SU-DHL-6 (cell line): ENCODE results near the gene STK39.

ENCODE experiments used
- H2AFZ ChIP-seq: fragments of 200-600 bp; sonication (generic); 2 replicates; pipeline ENCODE4 v1.6.1; 2014; ENCODE audit warnings: low read depth, mild to moderate bottlenecking, moderate library complexity, mixed read lengths, antibody characterized with exemption, low read length; ENCODE audit not compliant: severe bottlenecking
- H3F3A ChIP-seq: fragments of 200-600 bp; shearing (Covaris generic); 2 replicates; pipeline ENCODE4 v1.6.0; 2016; ENCODE audit warnings: antibody characterized with exemption, mild to moderate bottlenecking; ENCODE audit not compliant: insufficient read depth
- H3K27ac ChIP-seq: fragments of 200-600 bp; sonication (generic); 2 replicates; pipeline ENCODE4 v1.5.1; 2016; ENCODE audit warnings: low read depth, mild to moderate bottlenecking, low read length, moderate library complexity, mixed read lengths
- H3K27me3 ChIP-seq: fragments of 200-600 bp; sonication (generic), shearing (Covaris generic); 2 replicates; pipeline ENCODE4 v1.6.0; 2014; ENCODE audit warnings: mild to moderate bottlenecking, low read length
- H3K36me3 ChIP-seq: fragments of 200-600 bp; sonication (generic); 2 replicates; pipeline ENCODE4 v1.6.1; 2014; ENCODE audit warnings: mild to moderate bottlenecking, low read length, mixed read lengths
- H3K4me2 ChIP-seq: fragments of 300-600, 200-600 bp; shearing (Covaris generic), sonication (generic); 2 replicates; pipeline ENCODE4 v1.6.0; 2014; ENCODE audit warnings: low read length, low read depth, mild to moderate bottlenecking; ENCODE audit not compliant: poor library complexity, severe bottlenecking
- H3K4me3 ChIP-seq: fragments of 200-600 bp; sonication (generic); 2 replicates; pipeline ENCODE4 v1.5.1; 2014; ENCODE audit warnings: antibody characterized with exemption, low read length, mild to moderate bottlenecking, mixed read lengths; ENCODE audit not compliant: insufficient read depth, poor library complexity, severe bottlenecking
- H3K79me2 ChIP-seq: fragments of 200-600 bp; sonication (generic); 2 replicates; pipeline ENCODE4 v1.6.1; 2014; ENCODE audit warnings: mild to moderate bottlenecking, low read length, moderate library complexity; ENCODE audit not compliant: insufficient read depth
- H3K9ac ChIP-seq: fragments of 200-600 bp; sonication (generic); 2 replicates; pipeline ENCODE4 v1.7.0; 2014; ENCODE audit warnings: mild to moderate bottlenecking, low read length
- H3K9me2 ChIP-seq: fragments of 200-600 bp; sonication (generic); replicated peaks from 2 replicates; pipeline ENCODE4 v1.6.1; 2014; ENCODE audit warnings: low read length; ENCODE audit not compliant: insufficient read depth
- H3K9me3 ChIP-seq: fragments of 200-600 bp; sonication (generic); 2 replicates; pipeline ENCODE4 v1.6.1; 2014; ENCODE audit warnings: low read length, mixed read lengths; ENCODE audit not compliant: insufficient read depth
- H4K20me1 ChIP-seq: fragments of 200-600 bp; sonication (generic); 2 replicates; pipeline ENCODE4 v1.6.1; 2014; ENCODE audit warnings: low read depth, mild to moderate bottlenecking, antibody characterized with exemption, low read length, moderate library complexity, mixed read lengths
- CTCF ChIP-seq: fragments of 200-600 bp; sonication (generic); IDR thresholded peaks from one replicate; pipeline ENCODE4 v1.5.1; 2017; ENCODE audit warnings: antibody characterized with exemption, mild to moderate bottlenecking, low read length, moderate library complexity; ENCODE audit not compliant: insufficient read depth, poor library complexity, severe bottlenecking
- EZH2phosphoT487 ChIP-seq: fragments of 200-600 bp; sonication (generic), shearing (Covaris generic); conservative IDR thresholded peaks from 2 replicates; pipeline ENCODE4 v1.6.1; 2018; ENCODE audit warnings: mild to moderate bottlenecking, antibody characterized with exemption, low read length, moderate library complexity, mixed read lengths

The STK39 gene

GRCh38 chr2:168135121-168135520, 112.3 kb downstream of the STK39 start:
- no peak for TF ChIP-seq EZH2phosphoT487
- Histone ChIP-seq H3K27me3 (no peaks in the 10 kb centered on the region), H3K4me3 (no peak overlapping the region), H4K20me1 (no peaks in the 10 kb centered on the region), H2AFZ (no peak overlapping the region), H3K79me2 (no peaks in the 10 kb centered on the region), H3K36me3 (no peaks in the 10 kb centered on the region), H3K9ac (no peak overlapping the region), H3K27ac (no peak overlapping the region), H3K4me2 (no peak overlapping the region), H3K9me3 (no peaks in the 10 kb centered on the region), H3K9me2 (no peaks in the 10 kb centered on the region), H3F3A (peaks cover 3% of the 10 kb centered on the region; the same call in 1 of the 2 replicates)

- Histone ChIP-seq H2AFZ (no peak overlapping the region), H3F3A (peaks cover 3% of the 10 kb centered on the region; the same call in 1 of the 2 replicates), H3K79me2 (no peaks in the 10 kb centered on the region), H3K4me3 (no peak overlapping the region), H3K27ac (no peak overlapping the region), H3K9ac (no peak overlapping the region), H4K20me1 (no peaks in the 10 kb centered on the region), H3K27me3 (no peaks in the 10 kb centered on the region), H3K9me3 (no peaks in the 10 kb centered on the region), H3K36me3 (no peaks in the 10 kb centered on the region), H3K9me2 (no peaks in the 10 kb centered on the region), H3K4me2 (no peak overlapping the region)
- TF ChIP-seq EZH2phosphoT487 (no peak), CTCF (no peak)
Observed at GRCh38 chr2:168134485-168134884, 112.9 kb downstream of the STK39 start.

- Histone ChIP-seq H3K9me3 (no peaks in the 10 kb centered on the region), H3K4me2 (no peak overlapping the region), H4K20me1 (no peaks in the 10 kb centered on the region), H3K9ac (no peak overlapping the region), H3K79me2 (no peaks in the 10 kb centered on the region), H3K36me3 (no peaks in the 10 kb centered on the region), H3K27ac (no peak overlapping the region), H3K9me2 (no peaks in the 10 kb centered on the region), H3K4me3 (no peak overlapping the region), H2AFZ (no peak overlapping the region), H3K27me3 (no peaks in the 10 kb centered on the region), H3F3A (peaks cover 2% of the 10 kb centered on the region; the same call in 1 of the 2 replicates)
- TF ChIP-seq EZH2phosphoT487 (no peak), CTCF (no peak)
Observed at GRCh38 chr2:168132389-168132788, 115.0 kb downstream of the STK39 start.

GRCh38 chr2:168130346-168130745, 117.0 kb downstream of the STK39 start:
- Histone ChIP-seq H4K20me1 (no peaks in the 10 kb centered on the region), H3K4me3 (no peak overlapping the region), H3K27ac (no peak overlapping the region), H3K9ac (no peak overlapping the region), H2AFZ (no peak overlapping the region), H3K4me2 (no peak overlapping the region), H3K9me3 (no peaks in the 10 kb centered on the region), H3K79me2 (no peaks in the 10 kb centered on the region), H3K9me2 (no peaks in the 10 kb centered on the region), H3K27me3 (no peaks in the 10 kb centered on the region), H3K36me3 (no peaks in the 10 kb centered on the region), H3F3A (no peaks in the 10 kb centered on the region)
- TF ChIP-seq CTCF: no peak
- TF ChIP-seq EZH2phosphoT487: no peak
